Liver (tissue), 3 donors: ENCODE measurements around the gene KRTAP10-3.

Experiments
- CTCF ChIP-seq: fragments of 150-350 bp; IDR thresholded peaks from 2 replicates; pipeline ENCODE4 v1.5.1; 2017; ENCODE audit warnings: improper control_type of control experiment, low read depth, low read length; ENCODE audit not compliant: missing input control
- FOXA1 ChIP-seq: IDR thresholded peaks from 2 replicates; pipeline ENCODE4 v1.6.1; 2016; ENCODE audit warnings: antibody characterized with exemption
- HNF4G ChIP-seq: IDR thresholded peaks from 2 replicates; pipeline ENCODE4 v1.6.1; 2016; ENCODE audit warnings: antibody characterized with exemption
- MAX ChIP-seq: IDR thresholded peaks from 2 replicates; pipeline ENCODE4 v1.6.1; 2016; ENCODE audit warnings: antibody characterized with exemption
- NR2F2 ChIP-seq: IDR thresholded peaks from 2 replicates; pipeline ENCODE4 v1.6.1; 2016; ENCODE audit warnings: antibody characterized with exemption
- RAD21 ChIP-seq, 2 donors: IDR thresholded peaks; 2 replicates each; pipeline ENCODE4 v1.6.1; 2016; ENCODE audit warnings: antibody characterized with exemption in 2 of 2, mild to moderate bottlenecking in 2 of 2
- REST ChIP-seq: IDR thresholded peaks from 2 replicates; pipeline ENCODE4 v1.6.1; 2016; ENCODE audit warnings: antibody characterized with exemption, mild to moderate bottlenecking
- YY1 ChIP-seq: IDR thresholded peaks from 2 replicates; pipeline ENCODE4 v1.6.1; 2016; ENCODE audit warnings: antibody characterized with exemption, mild to moderate bottlenecking
- ZBTB33 ChIP-seq: IDR thresholded peaks from 2 replicates; pipeline ENCODE4 v1.6.1; 2016; ENCODE audit warnings: antibody characterized with exemption
- donor health status: healthy.
- donor health status: healthy.

GRCh38 chr21:44568667-44569556, 10.3 kb upstream of the KRTAP10-3 start:
- no peak for TF ChIP-seq REST
- no peak for TF ChIP-seq YY1
- no peak for TF ChIP-seq ZBTB33
- no peak for TF ChIP-seq HNF4G
- no peak for TF ChIP-seq CTCF
- TF ChIP-seq MAX: no peak
- no peak for TF ChIP-seq FOXA1
- no peak for TF ChIP-seq NR2F2
- TF ChIP-seq RAD21 (IDR thresholded peaks at IDR 0.05): no peak
